HEK293 (cell line): ENCODE results near the gene NAALADL2.

Source experiments
- CTCF ChIA-PET: fragments of 350-600 bp; formaldehyde crosslinking; extraction: SDS; loops from one replicate; lab custom pipeline; 2021; ENCODE audit warnings: antibody characterized with exemption; lab: Yijun Ruan, JAX
- POLR2A ChIA-PET: fragments of 300-600 bp; formaldehyde crosslinking; extraction: SDS; loops from one replicate; lab custom pipeline; 2020; ENCODE audit warnings: antibody characterized with exemption, inconsistent platforms; lab: Yijun Ruan, JAX
- H3K27ac ChIP-seq: fragments of 200-500 bp; sonication (Bioruptor generic); 2 replicates; pipeline ENCODE4 v1.5.1; 2014; ENCODE audit warnings: low read depth, low read length, control low read depth, inconsistent platforms; ENCODE audit errors: extremely low read depth
- H3K36me3 ChIP-seq, 2 experiments: fragments of 200-500 bp in 1 of 2; sonication (Bioruptor generic) in 1 of 2; 1 replicate in 1 of 2; 2 replicates in 1 of 2; pipeline ENCODE4 v1.5.1; 2014 to 2017; ENCODE audit warnings: inconsistent platforms in 2 of 2, low read length in 2 of 2; ENCODE audit not compliant: control insufficient read depth in 2 of 2, insufficient read depth in 1 of 2
- H3K4me1 ChIP-seq: fragments of 200-500 bp; sonication (Bioruptor generic); 2 replicates; pipeline ENCODE4 v1.5.1; 2014; ENCODE audit warnings: mild to moderate bottlenecking, low read length, inconsistent platforms; ENCODE audit not compliant: control insufficient read depth, insufficient read depth
- H3K4me3 ChIP-seq: 2 replicates; pipeline ENCODE4 v1.5.1; 2011; ENCODE audit warnings: low read depth, mild to moderate bottlenecking, control low read depth, low read length, moderate library complexity
- H3K9me3 ChIP-seq: fragments of 200-500 bp; sonication (Bioruptor generic); 2 replicates; pipeline ENCODE4 v1.5.1; 2014; ENCODE audit warnings: low read depth, low read length, inconsistent platforms; ENCODE audit not compliant: control insufficient read depth, insufficient read depth
- AEBP2 ChIP-seq: fragments of 450-650 bp; formaldehyde crosslinking; IDR thresholded peaks from 2 replicates; pipeline ENCODE4 v1.5.1; 2016; ENCODE audit warnings: missing biosample characterization, missing genetic modification characterization, borderline replicate concordance
- HIC1 ChIP-seq: fragments of 450-650 bp; formaldehyde crosslinking; IDR thresholded peaks from 2 replicates; pipeline ENCODE4 v1.5.1; 2016; ENCODE audit warnings: missing biosample characterization, missing genetic modification characterization
- TRIM28 ChIP-seq: IDR thresholded peaks from 2 replicates; pipeline ENCODE4 v1.6.1; 2011; ENCODE audit warnings: low read length, control low read depth, borderline replicate concordance
- ZNF10 ChIP-seq: fragments of 450-650 bp; formaldehyde crosslinking; IDR thresholded peaks from 2 replicates; pipeline ENCODE4 v1.5.1; 2017; ENCODE audit warnings: missing biosample characterization, missing genetic modification characterization
- ZNF132 ChIP-seq: fragments of 450-650 bp; formaldehyde crosslinking; IDR thresholded peaks from 2 replicates; pipeline ENCODE4 v1.5.1; 2017; ENCODE audit warnings: missing biosample characterization, missing genetic modification characterization, borderline replicate concordance
- ZNF138 ChIP-seq: fragments of 450-650 bp; formaldehyde crosslinking; IDR thresholded peaks from 2 replicates; pipeline ENCODE4 v1.5.1; 2016; ENCODE audit warnings: missing biosample characterization, missing genetic modification characterization, borderline replicate concordance
- ZNF19 ChIP-seq: fragments of 450-650 bp; formaldehyde crosslinking; IDR thresholded peaks from 2 replicates; pipeline ENCODE4; 2016; ENCODE audit warnings: missing biosample characterization, missing genetic modification characterization, low read depth
- ZNF335 ChIP-seq: fragments of 450-650 bp; formaldehyde crosslinking; conservative IDR thresholded peaks from 2 replicates; pipeline ENCODE4 v1.5.1; 2016; ENCODE audit warnings: missing biosample characterization, missing genetic modification characterization
- ZNF354C ChIP-seq: fragments of 450-650 bp; formaldehyde crosslinking; IDR thresholded peaks from 2 replicates; pipeline ENCODE4 v1.5.1; 2016; ENCODE audit warnings: missing biosample characterization, missing genetic modification characterization, low read depth, borderline replicate concordance
- ZNF391 ChIP-seq: fragments of 450-650 bp; formaldehyde crosslinking; IDR thresholded peaks from 2 replicates; pipeline ENCODE4 v1.5.1; 2016; ENCODE audit warnings: low read depth, missing biosample characterization, missing genetic modification characterization, borderline replicate concordance
- ZNF398 ChIP-seq: fragments of 450-650 bp; formaldehyde crosslinking; IDR thresholded peaks from 2 replicates; pipeline ENCODE4 v1.5.1; 2017; ENCODE audit warnings: missing biosample characterization, missing genetic modification characterization
- ZNF521 ChIP-seq: fragments of 450-650 bp; formaldehyde crosslinking; IDR thresholded peaks from 2 replicates; pipeline ENCODE4 v1.5.1; 2017; ENCODE audit warnings: missing biosample characterization, mild to moderate bottlenecking, missing genetic modification characterization
- ZNF544 ChIP-seq: fragments of 450-650 bp; formaldehyde crosslinking; IDR thresholded peaks from 2 replicates; pipeline ENCODE4 v1.5.0; 2017; ENCODE audit warnings: missing biosample characterization, missing genetic modification characterization
- ZNF600 ChIP-seq: fragments of 450-650 bp; formaldehyde crosslinking; IDR thresholded peaks from 2 replicates; pipeline ENCODE4 v1.5.1; 2016; ENCODE audit warnings: missing biosample characterization, missing genetic modification characterization
- ZNF658 ChIP-seq: fragments of 450-650 bp; formaldehyde crosslinking; IDR thresholded peaks from 2 replicates; pipeline ENCODE4; 2016; ENCODE audit warnings: missing biosample characterization, missing genetic modification characterization
- TF ChIP-seq, protein P1 (sequence below): fragments of 450-650 bp; formaldehyde crosslinking; IDR thresholded peaks from 2 replicates; pipeline ENCODE4 v1.5.1; 2016; ENCODE audit warnings: missing biosample characterization, missing genetic modification characterization
- TF ChIP-seq, protein P2 (sequence below): fragments of 450-650 bp; formaldehyde crosslinking; IDR thresholded peaks from 2 replicates; pipeline ENCODE4 v1.5.1; 2016; ENCODE audit warnings: missing biosample characterization, missing genetic modification characterization, low read depth
- TF ChIP-seq, protein P3 (sequence below): fragments of 450-650 bp; formaldehyde crosslinking; IDR thresholded peaks from 2 replicates; pipeline ENCODE4 v1.5.1; 2016; ENCODE audit warnings: missing biosample characterization, missing genetic modification characterization

The NAALADL2 gene

DNA sequence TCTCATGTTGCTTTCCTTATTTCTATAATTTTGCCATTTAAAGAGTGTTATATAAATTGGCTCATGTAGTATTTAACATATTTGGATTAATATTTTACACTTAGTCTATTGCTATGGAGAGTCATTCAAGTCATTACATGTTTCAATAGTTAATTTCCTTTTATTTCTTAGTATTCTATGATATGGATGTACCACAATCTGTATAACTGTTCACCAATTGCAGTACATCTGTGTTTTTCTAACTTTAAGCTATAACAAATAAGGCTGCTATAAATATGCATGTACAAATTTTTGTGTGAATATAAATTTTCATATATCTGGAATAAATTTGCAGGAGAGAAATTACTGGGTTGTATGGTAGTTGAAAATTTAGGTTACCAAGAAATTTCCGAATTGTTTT lies 993.4 kb downstream of the NAALADL2 start (continued):
- TF ChIP-seq AEBP2 (no peak), ZNF10 (tag by site-specific recombination) (no peak), ZNF354C (tag by site-specific recombination) (no peak), ZNF19 (tag by site-specific recombination) (no peak), ZNF521 (tag by site-specific recombination) (no peak)

DNA sequence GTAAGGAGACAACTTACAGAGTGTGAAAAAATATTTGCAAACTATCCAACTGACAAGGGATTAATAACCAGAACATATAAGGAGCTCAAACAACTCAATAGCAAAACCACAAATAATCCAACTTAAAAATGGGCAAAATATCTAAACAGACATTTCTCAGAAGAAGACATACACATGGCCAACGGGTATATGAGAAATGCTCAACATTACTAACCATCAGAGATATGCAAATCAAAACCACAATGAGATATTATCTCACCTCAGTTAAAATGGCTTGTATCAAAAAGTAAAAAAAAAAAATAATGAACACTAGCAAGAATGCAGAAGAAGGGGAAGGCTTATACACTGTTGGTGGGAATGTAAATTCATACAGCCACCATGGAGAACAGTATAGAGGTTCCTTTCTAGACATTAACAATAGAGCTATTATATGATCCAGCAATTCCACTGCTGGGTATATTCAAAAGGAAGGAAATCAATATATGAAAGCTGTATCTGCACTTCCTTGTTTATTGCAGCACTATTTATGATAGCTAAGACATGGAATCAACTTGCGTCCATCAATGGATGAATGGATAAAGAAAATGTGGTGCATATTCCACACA lies 998.6 kb downstream of the NAALADL2 start:
- Histone ChIP-seq H3K4me1 (no peaks in the 10 kb centered on the region), H3K27ac (no peak overlapping the region), H3K9me3 (no peaks in the 10 kb centered on the region), H3K36me3 (no peaks in the 10 kb centered on the region), H3K4me3 (no peak overlapping the region)
- CTCF ChIA-PET: interaction anchor here (0.6 kb wide), 1 partner anchor 10 kb away, joined by 3 read pairs; no protein-coding TSS in a partner anchor
- POLR2A ChIA-PET: no interaction called here
- no peak for TF ChIP-seq ZNF335 (tag by site-specific recombination)
- no peak for TF ChIP-seq HIC1 (tag by site-specific recombination)
- TF ChIP-seq ZNF658 (tag by site-specific recombination): no peak
- TF ChIP-seq, protein P1, sequence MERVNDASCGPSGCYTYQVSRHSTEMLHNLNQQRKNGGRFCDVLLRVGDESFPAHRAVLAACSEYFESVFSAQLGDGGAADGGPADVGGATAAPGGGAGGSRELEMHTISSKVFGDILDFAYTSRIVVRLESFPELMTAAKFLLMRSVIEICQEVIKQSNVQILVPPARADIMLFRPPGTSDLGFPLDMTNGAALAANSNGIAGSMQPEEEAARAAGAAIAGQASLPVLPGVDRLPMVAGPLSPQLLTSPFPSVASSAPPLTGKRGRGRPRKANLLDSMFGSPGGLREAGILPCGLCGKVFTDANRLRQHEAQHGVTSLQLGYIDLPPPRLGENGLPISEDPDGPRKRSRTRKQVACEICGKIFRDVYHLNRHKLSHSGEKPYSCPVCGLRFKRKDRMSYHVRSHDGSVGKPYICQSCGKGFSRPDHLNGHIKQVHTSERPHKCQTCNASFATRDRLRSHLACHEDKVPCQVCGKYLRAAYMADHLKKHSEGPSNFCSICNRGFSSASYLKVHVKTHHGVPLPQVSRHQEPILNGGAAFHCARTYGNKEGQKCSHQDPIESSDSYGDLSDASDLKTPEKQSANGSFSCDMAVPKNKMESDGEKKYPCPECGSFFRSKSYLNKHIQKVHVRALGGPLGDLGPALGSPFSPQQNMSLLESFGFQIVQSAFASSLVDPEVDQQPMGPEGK (tag by site-specific recombination): no peak
- TF ChIP-seq ZNF544 (tag by site-specific recombination): no peak
- no peak for TF ChIP-seq TRIM28
- TF ChIP-seq, protein P2, sequence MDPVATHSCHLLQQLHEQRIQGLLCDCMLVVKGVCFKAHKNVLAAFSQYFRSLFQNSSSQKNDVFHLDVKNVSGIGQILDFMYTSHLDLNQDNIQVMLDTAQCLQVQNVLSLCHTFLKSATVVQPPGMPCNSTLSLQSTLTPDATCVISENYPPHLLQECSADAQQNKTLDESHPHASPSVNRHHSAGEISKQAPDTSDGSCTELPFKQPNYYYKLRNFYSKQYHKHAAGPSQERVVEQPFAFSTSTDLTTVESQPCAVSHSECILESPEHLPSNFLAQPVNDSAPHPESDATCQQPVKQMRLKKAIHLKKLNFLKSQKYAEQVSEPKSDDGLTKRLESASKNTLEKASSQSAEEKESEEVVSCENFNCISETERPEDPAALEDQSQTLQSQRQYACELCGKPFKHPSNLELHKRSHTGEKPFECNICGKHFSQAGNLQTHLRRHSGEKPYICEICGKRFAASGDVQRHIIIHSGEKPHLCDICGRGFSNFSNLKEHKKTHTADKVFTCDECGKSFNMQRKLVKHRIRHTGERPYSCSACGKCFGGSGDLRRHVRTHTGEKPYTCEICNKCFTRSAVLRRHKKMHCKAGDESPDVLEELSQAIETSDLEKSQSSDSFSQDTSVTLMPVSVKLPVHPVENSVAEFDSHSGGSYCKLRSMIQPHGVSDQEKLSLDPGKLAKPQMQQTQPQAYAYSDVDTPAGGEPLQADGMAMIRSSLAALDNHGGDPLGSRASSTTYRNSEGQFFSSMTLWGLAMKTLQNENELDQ (tag by site-specific recombination): no peak
- no peak for TF ChIP-seq ZNF398
- TF ChIP-seq, protein P3, sequence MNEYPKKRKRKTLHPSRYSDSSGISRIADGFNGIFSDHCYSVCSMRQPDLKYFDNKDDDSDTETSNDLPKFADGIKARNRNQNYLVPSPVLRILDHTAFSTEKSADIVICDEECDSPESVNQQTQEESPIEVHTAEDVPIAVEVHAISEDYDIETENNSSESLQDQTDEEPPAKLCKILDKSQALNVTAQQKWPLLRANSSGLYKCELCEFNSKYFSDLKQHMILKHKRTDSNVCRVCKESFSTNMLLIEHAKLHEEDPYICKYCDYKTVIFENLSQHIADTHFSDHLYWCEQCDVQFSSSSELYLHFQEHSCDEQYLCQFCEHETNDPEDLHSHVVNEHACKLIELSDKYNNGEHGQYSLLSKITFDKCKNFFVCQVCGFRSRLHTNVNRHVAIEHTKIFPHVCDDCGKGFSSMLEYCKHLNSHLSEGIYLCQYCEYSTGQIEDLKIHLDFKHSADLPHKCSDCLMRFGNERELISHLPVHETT (tag by site-specific recombination): no peak
- TF ChIP-seq ZNF138 (tag by site-specific recombination): no peak
- no peak for TF ChIP-seq ZNF132 (tag by site-specific recombination)
- TF ChIP-seq ZNF600 (tag by site-specific recombination): no peak
- TF ChIP-seq ZNF391 (tag by site-specific recombination): no peak
